Epithelial cell of proximal tubule (primary cell): ENCODE measurements around the gene CCDC157. TPM values are rescaled to one million over a fixed set of nuclear protein-coding genes. Genes with fewer than 3 reads are reported as not detected.

Experiments
- DNase-seq: peaks from one replicate; pipeline ENCODE4 v3.0.0-alpha.2; 2011; ENCODE audit warnings: low read depth
- H3K4me3 ChIP-seq: 2 replicates; pipeline ENCODE4 v1.5.1; 2011; ENCODE audit warnings: low read depth, mild to moderate bottlenecking, low read length
- total RNA-seq: library from RNA; depleted of rRNA; stranded (reverse); fragments of >200 nt; gene quantifications from 2 replicates; pipeline ENCODE4 v1.2.3, GENCODE V29; 2015
- TF ChIP-seq, protein P1 (sequence below): conservative IDR thresholded peaks from 2 replicates; pipeline ENCODE4 v1.5.1; 2012; ENCODE audit warnings: low read depth, mild to moderate bottlenecking, low read length

The CCDC157 gene
- total RNA-seq, 1 donor from 2014 or later = 2.2 TPM

GRCh38 chr22:30340911-30341685, 15.7 kb upstream of the CCDC157 start:
- TF ChIP-seq, protein P1, sequence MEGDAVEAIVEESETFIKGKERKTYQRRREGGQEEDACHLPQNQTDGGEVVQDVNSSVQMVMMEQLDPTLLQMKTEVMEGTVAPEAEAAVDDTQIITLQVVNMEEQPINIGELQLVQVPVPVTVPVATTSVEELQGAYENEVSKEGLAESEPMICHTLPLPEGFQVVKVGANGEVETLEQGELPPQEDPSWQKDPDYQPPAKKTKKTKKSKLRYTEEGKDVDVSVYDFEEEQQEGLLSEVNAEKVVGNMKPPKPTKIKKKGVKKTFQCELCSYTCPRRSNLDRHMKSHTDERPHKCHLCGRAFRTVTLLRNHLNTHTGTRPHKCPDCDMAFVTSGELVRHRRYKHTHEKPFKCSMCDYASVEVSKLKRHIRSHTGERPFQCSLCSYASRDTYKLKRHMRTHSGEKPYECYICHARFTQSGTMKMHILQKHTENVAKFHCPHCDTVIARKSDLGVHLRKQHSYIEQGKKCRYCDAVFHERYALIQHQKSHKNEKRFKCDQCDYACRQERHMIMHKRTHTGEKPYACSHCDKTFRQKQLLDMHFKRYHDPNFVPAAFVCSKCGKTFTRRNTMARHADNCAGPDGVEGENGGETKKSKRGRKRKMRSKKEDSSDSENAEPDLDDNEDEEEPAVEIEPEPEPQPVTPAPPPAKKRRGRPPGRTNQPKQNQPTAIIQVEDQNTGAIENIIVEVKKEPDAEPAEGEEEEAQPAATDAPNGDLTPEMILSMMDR = no peak

DNA sequence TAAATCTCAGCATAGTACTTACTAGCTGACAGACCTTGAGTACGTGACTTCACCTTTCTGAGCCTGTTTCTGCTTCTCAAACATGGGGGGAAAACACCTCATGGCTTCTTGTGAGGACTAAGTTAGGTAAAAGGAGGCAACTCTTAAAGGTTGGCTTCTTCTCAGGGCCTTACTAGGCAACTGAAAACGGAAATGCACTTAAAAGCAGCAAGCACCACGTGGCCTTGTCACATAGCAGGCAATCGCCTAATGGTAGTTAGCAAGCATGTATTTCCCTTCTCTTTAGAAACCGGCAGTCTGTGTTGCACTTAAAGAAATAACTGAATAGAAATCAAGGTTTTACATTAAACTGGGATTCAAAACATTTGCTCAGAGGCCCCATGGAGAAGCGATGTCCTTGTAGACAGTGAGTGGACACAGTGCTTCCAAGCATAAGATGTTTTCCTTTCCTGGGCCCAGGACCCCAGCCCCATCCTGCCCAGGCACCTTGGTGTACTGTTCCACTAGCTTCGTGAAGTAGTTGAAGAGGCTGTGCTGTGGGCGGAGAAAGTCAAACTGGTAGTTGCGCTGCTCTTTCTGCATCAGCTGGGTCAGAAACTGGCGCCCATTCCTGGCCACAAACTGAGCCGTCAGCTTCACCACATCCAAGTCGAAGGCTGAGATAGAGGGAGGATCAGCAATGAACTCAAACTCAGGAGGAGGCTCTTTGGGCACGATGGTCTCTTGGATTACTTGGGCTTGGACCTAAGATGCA, 12.2 kb upstream of the CCDC157 start:
- no peak overlapping the region for H3K4me3 ChIP-seq
- DNase-seq = no peak
- TF ChIP-seq, protein P1 = no peak

More at GRCh38 chr22:30340911-30341685, 15.7 kb upstream of the CCDC157 start:
- no peak for DNase-seq
- no peak overlapping the region for H3K4me3 ChIP-seq

GRCh38 chr22:30347255-30347892, 9.4 kb upstream of the CCDC157 start:
- no peak for DNase-seq
- no peak overlapping the region for H3K4me3 ChIP-seq
- TF ChIP-seq, protein P1 = no peak

DNA sequence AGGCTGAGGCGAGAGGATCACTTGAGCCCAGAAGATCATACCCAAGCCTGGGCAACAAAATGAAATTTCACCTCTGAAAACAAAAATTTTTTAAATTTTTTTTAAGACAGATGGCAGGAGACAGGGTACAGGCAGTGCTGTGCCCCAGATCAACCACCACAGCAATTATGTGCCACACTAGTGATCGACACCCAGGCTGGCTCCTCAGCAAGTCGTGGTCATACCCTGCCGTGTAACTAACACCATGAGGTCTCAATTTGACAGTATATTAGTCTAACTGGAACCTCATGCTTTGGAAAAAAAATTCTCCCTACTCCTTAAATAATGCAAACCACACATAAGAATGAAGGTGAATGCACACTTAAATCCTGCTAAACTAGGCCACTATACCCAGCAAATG, 8.4 kb upstream of the CCDC157 start:
- DNase-seq = no peak
- no peak overlapping the region for H3K4me3 ChIP-seq
- TF ChIP-seq, protein P1 = no peak

DNA sequence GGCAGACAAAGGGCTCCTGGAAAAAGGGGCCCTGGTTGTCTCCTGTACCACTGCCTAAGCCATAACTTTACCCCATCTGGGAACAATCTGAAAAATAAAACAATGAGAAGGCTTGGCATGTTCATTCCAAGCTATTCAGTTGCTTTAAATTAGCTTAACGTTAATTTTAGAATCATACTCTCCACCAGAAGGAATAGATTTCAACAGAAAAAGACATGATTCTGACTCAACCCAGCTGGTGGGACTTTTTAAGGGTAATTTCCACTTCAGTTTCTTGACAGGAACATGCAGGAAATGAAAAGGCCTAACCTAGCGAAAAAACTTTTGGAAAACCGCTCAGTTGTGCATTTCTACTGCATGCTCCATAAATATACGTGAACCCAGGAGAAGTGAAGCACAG, 8.0 kb upstream of the CCDC157 start:
- DNase-seq = no peak
- TF ChIP-seq, protein P1 = no peak
- no peak overlapping the region for H3K4me3 ChIP-seq

- no peak overlapping the region for H3K4me3 ChIP-seq
- no peak for DNase-seq
- TF ChIP-seq, protein P1 = no peak
These were observed 5.6 kb upstream of the CCDC157 start for GRCh38 chr22:30351226-30351625.
